ENCODE results near the gene PSMC1. TPM values are rescaled to one million over a fixed set of nuclear protein-coding genes. Genes with fewer than 3 reads are reported as not detected.
"Not testable (repeated sequence)": the region's sequence is repeated elsewhere in the genome, so short reads cannot be mapped to it uniquely, and the experiment has no call there.

The PSMC1 gene
- 100 to 1,000 TPM; 107 to 108 TPM for total RNA-seq

GRCh38 chr14:90256354-90257131 lies at the start of gene PSMC1:
Gene PSMC1 (plus strand): TSS chr14:90256553. CDS start chr14:90256598, 45 bp downstream.
- CTCF ChIA-PET = interaction anchor here (0.9 to 1.1 kb wide), 4 partner anchors 197 to 317 kb away, joined by 3 read pairs; partner anchors contain the start of gene EFCAB11
- H3K4me1 Mint-ChIP-seq (ENCODE audit: low read depth) = peaks cover 26% of the 10 kb centered on the region
- POLR2A ChIA-PET = interaction anchor here (0.6 to 2.4 kb wide), 9 partner anchors 10 to 554 kb away, joined by 3 to 11 read pairs (median 4); partner anchors contain the start of gene TDP1
- H3K36me3 Mint-ChIP-seq = peaks cover 27% of the 10 kb centered on the region
- peak within 1 kb of the TSS; percentile 98 for H3K4me3 Mint-ChIP-seq
- peak within 1 kb of the TSS; percentile 94 for H3K27ac Mint-ChIP-seq
- peaks cover 5% of the 10 kb centered on the region for H3K27me3 Mint-ChIP-seq
- no peaks in the 10 kb centered on the region for H3K9me3 Mint-ChIP-seq
- intact Hi-C loops (cut with micrococcal nuclease) = loop anchor here (1.0 to 5.0 kb wide), 4 partner anchors 75 to 501 kb away; partner anchors contain the start of genes NRDE2 and TDP1
- peak; percentile 95 for DNase-seq

- H3K4me3 Mint-ChIP-seq = no peak overlapping the region
- no peaks in the 10 kb centered on the region for H3K4me1 Mint-ChIP-seq (ENCODE audit: low read depth)
- peaks cover 17% of the 10 kb centered on the region for H3K27me3 Mint-ChIP-seq
- CTCF ChIA-PET = no interaction called here
- H3K9me3 Mint-ChIP-seq = peaks cover 3% of the 10 kb centered on the region
- DNase-seq = no peak
- intact Hi-C loops (cut with micrococcal nuclease) = no loop called here
- no peak overlapping the region for H3K27ac Mint-ChIP-seq
- POLR2A ChIA-PET = no interaction called here
- no peaks in the 10 kb centered on the region for H3K36me3 Mint-ChIP-seq
Measured at GRCh38 chr14:90213099-90213748, 43.1 kb upstream of the PSMC1 start.

- intact Hi-C loops (cut with micrococcal nuclease) = no loop called here
- CTCF ChIA-PET = no interaction called here
- no peak for DNase-seq
- Mint-ChIP-seq H3K27ac (no peak overlapping the region), H3K36me3 (no peaks in the 10 kb centered on the region), H3K27me3 (peaks cover 5% of the 10 kb centered on the region), H3K4me1 (ENCODE audit: low read depth) (no peaks in the 10 kb centered on the region), H3K9me3 (no peaks in the 10 kb centered on the region), H3K4me3 (no peak overlapping the region)
- POLR2A ChIA-PET = no interaction called here
Measured at GRCh38 chr14:90228478-90228877, 27.9 kb upstream of the PSMC1 start.

- H3K36me3 Mint-ChIP-seq; H3K4me3 Mint-ChIP-seq; H3K9me3 Mint-ChIP-seq; H3K27me3 Mint-ChIP-seq; CTCF ChIA-PET; H3K4me1 Mint-ChIP-seq (ENCODE audit: low read depth); H3K27ac Mint-ChIP-seq; DNase-seq; POLR2A ChIA-PET: not testable (repeated sequence)
- intact Hi-C loops (cut with micrococcal nuclease) = loop anchor here (10.0 kb wide), 1 partner anchor 1205 kb away; no protein-coding TSS in a partner anchor
Measured at GRCh38 chr14:90229942-90230341, 26.4 kb upstream of the PSMC1 start.

- peak; percentile 81 for DNase-seq
- H3K4me1 Mint-ChIP-seq (ENCODE audit: low read depth) = no peaks in the 10 kb centered on the region
- intact Hi-C loops (cut with micrococcal nuclease) = loop anchor here (1.0 to 10.0 kb wide), 5 partner anchors 41 to 1211 kb away; no protein-coding TSS in a partner anchor
- ChIA-PET POLR2A (no interaction called here), CTCF (interaction anchor here (0.5 to 6.5 kb wide), 23 partner anchors 8 to 1208 kb away, joined by 3 to 77 read pairs (median 4); partner anchors contain the start of gene EFCAB11)
- H3K4me3 Mint-ChIP-seq = no peak overlapping the region
- H3K9me3 Mint-ChIP-seq = peaks cover 37% of the 10 kb centered on the region
- peaks cover 22% of the 10 kb centered on the region for H3K36me3 Mint-ChIP-seq
- peaks cover 10% of the 10 kb centered on the region for H3K27me3 Mint-ChIP-seq
- no peak overlapping the region for H3K27ac Mint-ChIP-seq
Measured at GRCh38 chr14:90235179-90235976, 21.0 kb upstream of the PSMC1 start.

GRCh38 chr14:90239139-90239538 lies 17.2 kb upstream of the PSMC1 start:
- no peak for DNase-seq
- Mint-ChIP-seq H3K27ac (no peak overlapping the region), H3K4me1 (ENCODE audit: low read depth) (no peaks in the 10 kb centered on the region), H3K4me3 (no peak overlapping the region), H3K9me3 (peaks cover 49% of the 10 kb centered on the region), H3K36me3 (peaks cover 30% of the 10 kb centered on the region), H3K27me3 (peaks cover 5% of the 10 kb centered on the region)
- intact Hi-C loops (cut with micrococcal nuclease) = loop anchor here (10.0 kb wide), 1 partner anchor 1214 kb away; no protein-coding TSS in a partner anchor
- ChIA-PET POLR2A (no interaction called here), CTCF (no interaction called here)

GRCh38 chr14:90242444-90242843 lies 13.9 kb upstream of the PSMC1 start:
- Mint-ChIP-seq H3K36me3 (peaks cover 25% of the 10 kb centered on the region), H3K4me3 (no peak overlapping the region), H3K9me3 (peaks cover 39% of the 10 kb centered on the region), H3K4me1 (ENCODE audit: low read depth) (no peaks in the 10 kb centered on the region), H3K27me3 (peaks cover 7% of the 10 kb centered on the region), H3K27ac (no peak overlapping the region)
- intact Hi-C loops (cut with micrococcal nuclease) = no loop called here
- POLR2A ChIA-PET = no interaction called here
- CTCF ChIA-PET = no interaction called here
- DNase-seq = no peak

GRCh38 chr14:90246936-90247335 lies 9.4 kb upstream of the PSMC1 start:
- ChIA-PET CTCF (no interaction called here), POLR2A (no interaction called here)
- H3K27ac Mint-ChIP-seq = no peak overlapping the region
- peaks cover 1% of the 10 kb centered on the region for H3K36me3 Mint-ChIP-seq
- peaks cover 17% of the 10 kb centered on the region for H3K27me3 Mint-ChIP-seq
- no peaks in the 10 kb centered on the region for H3K4me1 Mint-ChIP-seq (ENCODE audit: low read depth)
- no peak for DNase-seq
- intact Hi-C loops (cut with micrococcal nuclease) = no loop called here
- H3K9me3 Mint-ChIP-seq = peaks cover 2% of the 10 kb centered on the region
- H3K4me3 Mint-ChIP-seq = no peak overlapping the region

GRCh38 chr14:90247441-90247840 lies 8.9 kb upstream of the PSMC1 start:
- H3K36me3 Mint-ChIP-seq; H3K9me3 Mint-ChIP-seq; H3K4me3 Mint-ChIP-seq; CTCF ChIA-PET; H3K27ac Mint-ChIP-seq; DNase-seq; H3K4me1 Mint-ChIP-seq (ENCODE audit: low read depth); POLR2A ChIA-PET; intact Hi-C loops (cut with micrococcal nuclease): not testable (repeated sequence)
- peaks cover 17% of the 10 kb centered on the region for H3K27me3 Mint-ChIP-seq

- H3K27ac Mint-ChIP-seq = no peak overlapping the region
- POLR2A ChIA-PET = no interaction called here
- H3K4me3 Mint-ChIP-seq = no peak overlapping the region
- no peaks in the 10 kb centered on the region for H3K36me3 Mint-ChIP-seq
- CTCF ChIA-PET = no interaction called here
- peaks cover 20% of the 10 kb centered on the region for H3K27me3 Mint-ChIP-seq
- intact Hi-C loops (cut with micrococcal nuclease) = no loop called here
- DNase-seq = no peak
- no peaks in the 10 kb centered on the region for H3K4me1 Mint-ChIP-seq (ENCODE audit: low read depth)
- H3K9me3 Mint-ChIP-seq = peaks cover 2% of the 10 kb centered on the region
Measured at GRCh38 chr14:90248594-90248993, 7.8 kb upstream of the PSMC1 start.

- Mint-ChIP-seq H3K4me1 (ENCODE audit: low read depth) (peaks cover 22% of the 10 kb centered on the region), H3K27ac (no peak overlapping the region), H3K36me3 (peaks cover 15% of the 10 kb centered on the region), H3K4me3 (no peak overlapping the region), H3K9me3 (no peaks in the 10 kb centered on the region), H3K27me3 (peaks cover 8% of the 10 kb centered on the region)
- CTCF ChIA-PET = no interaction called here
- intact Hi-C loops (cut with micrococcal nuclease) = no loop called here
- POLR2A ChIA-PET = no interaction called here
- DNase-seq = no peak
Measured at GRCh38 chr14:90253826-90254225, 2.5 kb upstream of the PSMC1 start.

- peaks cover 26% of the 10 kb centered on the region for H3K4me1 Mint-ChIP-seq (ENCODE audit: low read depth)
- DNase-seq = no peak
- H3K36me3 Mint-ChIP-seq = peaks cover 21% of the 10 kb centered on the region
- ChIA-PET POLR2A (interaction anchor here (0.6 to 2.4 kb wide), 8 partner anchors 11 to 553 kb away, joined by 3 to 11 read pairs (median 5); partner anchors contain the start of gene TDP1), CTCF (interaction anchor here (1.0 to 1.1 kb wide), 2 partner anchors 196 to 316 kb away, joined by 3 read pairs; no protein-coding TSS in a partner anchor)
- H3K9me3 Mint-ChIP-seq = no peaks in the 10 kb centered on the region
- H3K27me3 Mint-ChIP-seq = peaks cover 5% of the 10 kb centered on the region
- intact Hi-C loops (cut with micrococcal nuclease) = loop anchor here (1.0 to 5.0 kb wide), 4 partner anchors 75 to 501 kb away; partner anchors contain the start of genes NRDE2 and TDP1
- peak overlapping the region; percentile 62 for H3K4me3 Mint-ChIP-seq
- peak overlapping the region; percentile 20 for H3K27ac Mint-ChIP-seq
Measured at GRCh38 chr14:90255871-90256270, 482 bp upstream of the PSMC1 start.

All from activated CD4-positive, alpha-beta memory T cell treated with anti-CD3 and anti-CD28 coated beads for 36 hours (primary cell).